ENCODE measurements around the gene ZRANB3.

ZRANB3 gene

GRCh38 chr2:135285391-135285790 lies 245.6 kb downstream of the ZRANB3 start:
- H3K4me3 ChIP-seq (replicated peaks; ENCODE audit: low read depth, low read length) = no peak overlapping the region
- TF ChIP-seq CTCF (IDR thresholded peaks at IDR 0.05; ENCODE audit: low read depth, low read length, missing control alignments) = no peak
- no peak for DNase-seq (ENCODE audit: extremely low read depth, low read depth)

DNA sequence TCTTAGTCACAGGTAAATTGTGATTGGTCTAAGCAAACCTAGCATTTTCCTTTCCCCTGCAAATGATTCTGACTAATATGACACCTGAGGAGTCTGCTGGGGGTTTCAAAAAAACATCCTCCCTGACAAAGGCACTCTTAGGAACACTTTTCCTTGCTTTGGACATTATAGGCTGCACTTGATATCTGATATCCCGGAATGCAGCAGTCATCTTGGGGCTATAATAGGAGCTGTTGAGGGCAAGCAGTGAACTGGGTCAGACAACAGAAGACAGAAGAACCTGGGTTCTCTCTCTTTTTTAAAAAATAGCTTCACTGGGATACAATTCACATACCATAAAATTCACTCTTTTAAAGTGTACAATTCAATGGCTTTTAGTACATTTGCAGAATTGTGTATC lies 249.6 kb downstream of the ZRANB3 start:
- DNase-seq (ENCODE audit: extremely low read depth, low read depth) = no peak
- no peak overlapping the region for H3K4me3 ChIP-seq (replicated peaks; ENCODE audit: low read depth, low read length)
- no peak for TF ChIP-seq CTCF (IDR thresholded peaks at IDR 0.05; ENCODE audit: low read depth, low read length, missing control alignments)

GRCh38 chr2:135279209-135279608 lies 251.8 kb downstream of the ZRANB3 start:
- TF ChIP-seq CTCF (IDR thresholded peaks at IDR 0.05; ENCODE audit: low read depth, low read length, missing control alignments) = no peak
- DNase-seq (ENCODE audit: extremely low read depth, low read depth) = no peak
- H3K4me3 ChIP-seq (replicated peaks; ENCODE audit: low read depth, low read length) = no peak overlapping the region

DNA sequence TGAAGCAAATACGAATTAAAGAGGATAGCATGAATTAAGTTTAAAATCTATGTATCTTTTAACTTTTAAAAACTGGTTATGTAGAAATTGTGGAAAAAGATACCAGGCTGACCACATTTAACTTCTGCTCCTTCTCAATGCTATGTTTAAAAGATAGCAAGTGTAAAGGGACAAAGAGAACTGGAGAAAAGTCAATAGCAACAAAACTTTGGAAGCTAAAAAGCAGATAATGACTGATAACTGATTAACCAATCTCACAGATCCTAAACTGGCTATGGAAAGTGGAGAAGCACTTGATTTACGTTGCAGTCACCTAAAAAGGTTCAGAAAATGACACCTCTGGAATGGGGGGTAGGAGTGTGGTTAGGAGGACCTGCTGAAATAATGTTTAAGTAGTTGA lies 254.5 kb downstream of the ZRANB3 start:
- TF ChIP-seq CTCF (IDR thresholded peaks at IDR 0.05; ENCODE audit: low read depth, low read length, missing control alignments) = no peak
- no peak overlapping the region for H3K4me3 ChIP-seq (replicated peaks; ENCODE audit: low read depth, low read length)
- no peak for DNase-seq (ENCODE audit: extremely low read depth, low read depth)

DNA sequence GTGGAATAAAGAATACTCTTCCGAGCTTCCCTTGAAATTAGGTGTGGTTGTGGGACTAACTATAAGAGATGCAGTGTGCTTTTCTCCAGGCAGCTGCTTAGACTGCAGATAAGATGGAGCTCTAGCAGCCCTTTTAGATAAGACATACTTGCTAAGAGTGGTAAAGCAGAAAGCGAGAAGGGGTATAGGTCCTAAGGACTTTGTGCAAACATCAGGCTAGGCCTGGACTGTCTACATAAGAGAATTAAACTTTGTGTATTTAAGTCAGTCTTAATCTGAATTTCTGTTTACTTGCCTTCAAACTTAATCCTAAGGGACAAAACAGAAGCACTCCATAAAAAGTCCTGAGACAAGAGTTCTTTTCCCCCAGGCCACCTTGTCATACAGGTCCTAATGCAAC lies 260.0 kb downstream of the ZRANB3 start:
- no peak for DNase-seq (ENCODE audit: extremely low read depth, low read depth)
- no peak overlapping the region for H3K4me3 ChIP-seq (replicated peaks; ENCODE audit: low read depth, low read length)
- no peak for TF ChIP-seq CTCF (IDR thresholded peaks at IDR 0.05; ENCODE audit: low read depth, low read length, missing control alignments)

DNA sequence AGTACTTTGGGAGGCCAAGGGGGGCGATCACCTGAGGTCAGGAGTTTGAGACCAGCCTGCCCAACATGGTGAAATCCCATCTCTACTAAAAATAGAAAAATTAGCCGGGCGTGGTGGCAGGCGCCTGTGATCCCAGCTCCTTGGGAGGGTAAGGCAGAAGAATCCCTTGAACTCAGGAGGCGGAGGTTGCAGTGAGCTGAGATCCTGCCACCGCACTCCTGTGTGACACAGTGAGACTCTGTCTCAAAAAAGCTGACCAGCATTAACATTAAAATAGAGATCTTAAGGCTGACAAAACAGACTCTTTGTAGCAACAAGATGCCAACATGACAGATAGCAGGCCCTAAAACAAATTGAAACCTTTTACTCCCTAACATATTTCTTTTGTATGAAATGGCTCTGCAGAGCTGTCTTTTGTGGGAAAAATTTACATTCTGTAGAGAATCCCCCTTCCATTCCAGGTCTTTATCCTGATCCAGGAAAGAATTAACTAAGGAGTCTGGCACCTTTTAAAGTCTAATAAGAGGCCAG lies 265.0 kb downstream of the ZRANB3 start:
- no peak for DNase-seq (ENCODE audit: extremely low read depth, low read depth)
- no peak overlapping the region for H3K4me3 ChIP-seq (replicated peaks; ENCODE audit: low read depth, low read length)
- no peak for TF ChIP-seq CTCF (IDR thresholded peaks at IDR 0.05; ENCODE audit: low read depth, low read length, missing control alignments)

DNA sequence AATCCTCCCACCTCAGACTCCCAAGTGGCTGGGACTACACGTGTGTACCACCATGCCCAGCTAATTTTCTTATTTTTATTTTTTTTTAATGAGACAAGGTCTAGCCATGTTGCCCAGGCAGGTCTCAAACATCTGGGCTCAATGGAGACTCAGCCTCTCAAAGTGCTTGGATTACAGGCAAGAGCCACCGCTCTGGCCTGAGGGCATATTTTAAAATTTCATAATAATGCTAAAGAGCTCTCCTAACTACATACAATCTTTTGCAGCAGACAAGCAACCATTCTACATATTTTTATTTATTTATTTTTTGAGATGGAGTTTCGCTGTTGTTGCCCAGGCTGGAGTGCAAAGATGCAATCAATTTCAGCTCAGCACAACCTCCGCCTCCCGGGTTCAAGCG lies 271.9 kb downstream of the ZRANB3 start:
- no peak overlapping the region for H3K4me3 ChIP-seq (replicated peaks; ENCODE audit: low read depth, low read length)
- no peak for TF ChIP-seq CTCF (IDR thresholded peaks at IDR 0.05; ENCODE audit: low read depth, low read length, missing control alignments)
- DNase-seq (ENCODE audit: extremely low read depth, low read depth) = no peak

All from HFF-Myc (cell line).